HG03521 (cell line): Measurements from ENCODE around the gene DDA1.
"Not testable (repeated sequence)": the region's sequence is repeated elsewhere in the genome, so short reads cannot be mapped to it uniquely, and the experiment has no call there.

Experiments used
- ATAC-seq: cut with Tn5 transposase; IDR thresholded peaks from one replicate; pipeline ENCODE4 v1.9.1; 2021; ENCODE audit warnings: mild to moderate bottlenecking, moderate library complexity; ENCODE audit not compliant: unreplicated experiment

DDA1 gene

DNA sequence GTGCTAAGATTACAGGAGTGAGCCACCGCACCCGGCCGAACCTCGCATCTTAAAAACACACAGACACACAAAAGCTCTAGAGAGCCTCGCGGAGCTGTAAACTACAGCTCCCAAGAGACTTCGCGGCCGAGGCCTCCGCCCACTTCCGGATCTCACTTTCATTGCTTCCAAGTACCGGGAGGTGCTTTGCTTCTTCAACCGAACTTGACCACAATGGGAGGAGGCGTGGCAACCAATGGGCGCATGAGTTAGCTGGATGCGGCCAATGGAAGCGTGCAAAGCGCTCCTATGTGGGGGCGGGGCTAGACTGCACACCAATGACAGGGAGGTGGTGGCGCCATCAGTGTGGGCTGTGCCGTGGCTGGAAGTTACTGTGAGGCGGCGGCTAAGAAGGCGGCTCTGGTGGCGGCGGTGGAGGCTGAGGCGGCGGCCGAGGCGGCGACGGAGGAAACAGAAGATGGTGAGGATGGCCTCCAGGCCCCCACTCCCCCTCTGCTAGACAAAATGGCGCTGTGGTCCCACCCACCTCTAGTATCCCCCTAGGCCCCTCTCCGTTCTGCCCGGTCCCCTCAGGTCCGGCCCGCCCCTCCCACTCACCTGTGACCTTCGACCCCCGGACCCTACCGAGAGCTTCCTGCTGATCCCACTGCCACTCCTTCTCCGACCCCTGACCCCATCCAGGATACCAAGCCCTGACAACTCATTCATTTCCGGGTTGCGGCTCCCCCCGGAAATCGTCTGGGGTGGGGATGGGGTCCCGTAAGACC, at the start of gene DDA1:
TSS of gene DDA1 (plus strand) at position 366 of the 767 bp plus-strand sequence. CDS start at position 458, 92 bp downstream.
- peak; percentile 54 for ATAC-seq

- no peak for ATAC-seq
Observed at GRCh38 chr19:17259934-17260333, 49.4 kb upstream of the DDA1 start.

GRCh38 chr19:17260842-17261325, 48.5 kb upstream of the DDA1 start:
- no peak for ATAC-seq

DNA sequence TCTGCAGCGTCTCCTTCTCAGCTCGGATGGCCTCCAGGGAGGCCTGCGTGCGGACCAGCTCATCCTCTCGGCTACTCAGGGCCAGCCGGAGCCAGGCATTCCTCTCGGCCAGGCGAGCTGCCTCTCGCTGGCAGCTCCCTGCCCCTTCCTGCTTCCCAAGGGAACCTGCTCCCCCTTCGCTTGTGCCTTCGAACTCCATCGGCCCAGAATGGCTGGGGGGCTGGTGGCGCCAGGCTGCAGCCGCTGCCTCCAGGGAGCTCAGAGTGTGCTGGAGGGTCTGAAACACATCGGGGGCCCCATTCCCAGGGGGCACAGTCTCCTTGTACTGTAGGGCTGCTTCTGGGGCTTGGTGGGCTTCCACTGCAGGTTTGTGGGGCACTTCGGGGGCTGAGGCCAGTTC, 46.8 kb upstream of the DDA1 start:
- ATAC-seq = no peak

- no peak for ATAC-seq
Observed at GRCh38 chr19:17263712-17264640, 45.4 kb upstream of the DDA1 start.

DNA sequence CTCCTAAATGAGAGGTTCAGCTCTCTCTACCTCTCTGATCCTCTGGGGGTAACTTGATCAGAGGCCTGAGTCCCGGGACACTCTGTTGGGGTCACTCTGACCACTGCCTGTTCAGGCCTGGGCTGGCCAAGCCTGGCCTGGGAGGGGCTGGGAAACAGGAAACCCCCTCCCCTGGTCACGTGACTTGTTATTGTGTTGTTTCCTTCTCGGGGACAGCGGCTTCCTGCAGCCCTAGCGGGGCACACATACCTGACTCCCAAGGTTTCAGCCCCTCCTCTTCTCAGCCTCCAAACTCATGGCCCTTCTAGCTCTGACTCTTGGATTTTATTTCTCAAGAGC, 44.8 kb upstream of the DDA1 start, which contains the start of gene USHBP1:
TSS of gene USHBP1 (minus strand) at position 105 of the 339 bp plus-strand sequence. CDS start 446 bp downstream, outside the sequence.
- no peak for ATAC-seq

- ATAC-seq = no peak
Observed at GRCh38 chr19:17266026-17266425, 43.3 kb upstream of the DDA1 start.

DNA sequence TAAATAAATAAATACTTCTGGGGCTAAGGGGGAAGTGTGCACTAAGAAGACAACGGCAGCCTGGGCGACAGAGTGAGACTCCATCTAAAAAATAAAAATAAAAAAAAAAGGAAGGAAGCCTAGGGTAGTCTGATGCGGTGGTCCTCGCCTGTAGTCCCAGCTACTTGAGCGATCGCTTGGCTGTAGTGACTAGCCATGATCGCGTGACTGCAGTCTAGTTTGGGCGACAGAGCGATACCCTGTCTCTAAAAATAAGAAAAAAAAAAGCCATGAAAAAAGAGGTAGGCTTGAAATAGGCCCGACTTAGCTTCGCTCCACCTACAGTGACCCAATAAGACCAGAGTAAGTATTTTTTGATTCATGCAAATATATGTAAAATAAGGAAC, 42.8 kb upstream of the DDA1 start:
- ATAC-seq = no peak

- peak; percentile 87 for ATAC-seq
Observed at GRCh38 chr19:17266975-17267788, 42.2 kb upstream of the DDA1 start, which contains the start of gene BABAM1. Gene BABAM1 (plus strand): TSS chr19:17267443. CDS start chr19:17268807, 1,364 bp downstream.

DNA sequence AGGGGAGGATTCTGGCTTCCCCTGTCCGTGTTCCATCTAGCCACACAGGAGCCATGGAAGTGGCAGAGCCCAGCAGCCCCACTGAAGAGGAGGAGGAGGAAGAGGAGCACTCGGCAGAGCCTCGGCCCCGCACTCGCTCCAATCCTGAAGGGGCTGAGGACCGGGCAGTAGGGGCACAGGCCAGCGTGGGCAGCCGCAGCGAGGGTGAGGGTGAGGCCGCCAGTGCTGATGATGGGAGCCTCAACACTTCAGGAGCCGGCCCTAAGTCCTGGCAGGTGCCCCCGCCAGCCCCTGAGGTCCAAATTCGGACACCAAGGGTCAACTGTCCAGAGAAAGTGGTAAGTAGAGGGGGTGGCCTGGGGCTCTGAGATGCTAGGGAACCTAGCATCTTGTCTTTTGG, 40.6 kb upstream of the DDA1 start:
- ATAC-seq = no peak

GRCh38 chr19:17274892-17275291, 34.5 kb upstream of the DDA1 start:
- ATAC-seq = not testable (repeated sequence)

DNA sequence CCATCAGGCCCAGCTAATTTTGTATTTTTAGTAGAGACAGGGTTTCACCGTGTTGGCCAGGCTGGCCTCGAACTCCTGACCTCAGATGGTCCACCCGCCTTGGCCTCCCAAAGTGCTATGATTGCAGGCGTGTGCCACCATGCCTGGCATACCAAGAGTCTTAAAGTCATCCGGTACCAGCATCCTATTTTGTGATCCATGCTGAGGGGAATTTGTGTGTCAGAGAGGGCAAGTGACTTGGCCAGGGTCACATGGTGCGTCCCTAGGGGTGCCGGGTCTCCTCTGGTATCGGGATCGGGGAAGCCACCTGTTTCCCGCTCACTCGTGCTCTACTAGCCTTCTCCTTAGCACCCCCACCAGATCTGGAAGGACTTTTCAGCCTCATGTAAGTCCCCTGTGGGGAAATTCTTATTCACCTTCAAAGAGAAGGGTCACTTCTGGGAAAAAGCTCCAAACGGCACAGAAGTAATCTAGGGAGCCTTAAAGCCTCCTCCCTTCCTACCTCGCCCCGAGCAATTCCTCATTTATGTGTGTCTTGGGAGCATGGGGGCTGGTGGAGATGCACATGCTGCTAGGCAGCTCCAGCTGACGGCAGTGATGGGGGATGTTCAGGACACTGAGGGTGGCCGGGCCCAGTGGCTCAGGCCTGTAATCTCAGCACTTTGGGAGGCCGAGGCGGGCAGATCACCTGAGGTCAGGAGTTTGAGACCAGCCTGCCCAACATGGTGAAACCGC, 33.8 kb upstream of the DDA1 start:
- ATAC-seq = no peak

- ATAC-seq = no peak
Observed at GRCh38 chr19:17279436-17279835, 29.9 kb upstream of the DDA1 start.

DNA sequence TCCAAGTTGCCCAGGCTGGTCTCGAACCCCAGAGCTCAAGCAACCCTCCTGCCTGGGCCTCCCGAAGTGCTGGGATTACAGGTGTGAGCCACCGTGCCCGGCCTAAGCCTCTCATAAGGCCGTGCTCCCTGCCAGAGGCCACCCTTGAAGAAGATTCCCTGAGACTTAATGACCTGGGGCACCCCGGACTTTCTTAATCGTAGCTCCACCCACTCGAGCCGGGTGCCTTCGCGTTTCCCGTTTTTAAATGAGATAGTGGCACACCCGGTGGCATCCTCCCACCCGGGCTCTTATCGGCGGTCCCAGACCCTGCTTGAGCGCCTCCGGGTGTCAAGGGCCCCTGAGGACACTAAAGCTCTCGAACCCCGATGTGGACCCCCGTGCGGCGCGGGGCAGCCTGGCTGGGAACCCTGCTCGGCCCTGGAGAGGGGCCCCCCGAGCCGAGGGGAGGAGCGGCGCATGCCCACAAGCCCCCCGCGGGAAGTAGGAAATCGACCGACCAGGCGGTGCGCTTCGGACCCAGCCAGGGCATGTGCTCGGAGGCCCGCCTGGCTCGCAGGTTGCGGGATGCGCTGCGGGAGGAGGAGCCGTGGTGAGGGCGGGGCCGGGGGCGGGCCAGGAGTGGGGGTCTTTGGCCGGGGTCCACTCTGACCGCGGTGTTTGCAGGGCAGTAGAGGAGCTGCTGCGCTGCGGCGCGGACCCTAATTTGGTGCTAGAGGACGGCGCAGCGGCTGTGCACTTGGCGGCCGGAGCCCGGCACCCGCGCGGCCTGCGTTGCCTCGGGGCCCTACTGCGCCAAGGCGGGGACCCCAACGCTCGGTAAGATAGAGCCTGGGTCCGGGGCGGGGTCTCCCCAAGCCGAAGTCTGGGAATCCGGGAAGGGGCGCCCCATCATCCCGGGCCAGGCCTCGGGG, 27.7 kb upstream of the DDA1 start, which contains the start of gene ANKLE1:
TSS of gene ANKLE1 (plus strand) at position 511 of the 914 bp plus-strand sequence. CDS start at position 531, 20 bp downstream.
- no peak for ATAC-seq

- ATAC-seq = peak; percentile 72
Observed at GRCh38 chr19:17282488-17283125, 26.8 kb upstream of the DDA1 start.

- no peak for ATAC-seq
Observed at GRCh38 chr19:17283504-17283996, 25.8 kb upstream of the DDA1 start.

DNA sequence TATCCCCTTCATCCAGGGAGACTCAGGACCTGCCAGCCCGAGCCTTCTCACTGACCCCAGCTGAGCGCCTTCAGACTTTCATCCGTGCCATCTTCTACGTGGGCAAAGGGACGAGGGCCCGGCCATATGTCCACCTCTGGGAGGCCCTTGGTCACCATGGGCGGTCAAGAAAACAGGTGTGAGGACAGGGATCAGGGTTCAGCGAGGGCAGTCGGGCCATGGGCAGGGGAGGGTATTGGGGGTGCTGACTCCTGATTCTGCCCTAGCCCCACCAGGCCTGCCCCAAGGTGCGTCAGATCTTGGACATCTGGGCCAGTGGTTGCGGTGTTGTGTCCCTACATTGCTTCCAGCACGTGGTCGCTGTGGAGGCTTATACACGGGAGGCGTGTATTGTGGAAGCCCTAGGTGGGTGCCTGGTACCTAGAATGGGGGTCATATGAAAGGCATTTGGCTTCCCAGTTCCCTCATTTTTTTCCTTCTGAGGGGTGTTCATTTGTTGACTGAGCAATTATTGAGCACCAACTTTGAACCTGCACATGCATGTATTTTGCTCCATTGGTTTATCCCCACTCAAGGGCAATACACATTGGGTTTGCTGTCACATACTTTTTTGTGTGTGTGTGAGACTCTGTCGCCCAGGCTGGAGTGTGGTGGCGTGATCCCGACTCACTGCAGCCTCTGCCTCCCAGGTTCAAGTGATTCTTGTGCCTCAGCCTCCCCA, 23.8 kb upstream of the DDA1 start:
- ATAC-seq = no peak

DNA sequence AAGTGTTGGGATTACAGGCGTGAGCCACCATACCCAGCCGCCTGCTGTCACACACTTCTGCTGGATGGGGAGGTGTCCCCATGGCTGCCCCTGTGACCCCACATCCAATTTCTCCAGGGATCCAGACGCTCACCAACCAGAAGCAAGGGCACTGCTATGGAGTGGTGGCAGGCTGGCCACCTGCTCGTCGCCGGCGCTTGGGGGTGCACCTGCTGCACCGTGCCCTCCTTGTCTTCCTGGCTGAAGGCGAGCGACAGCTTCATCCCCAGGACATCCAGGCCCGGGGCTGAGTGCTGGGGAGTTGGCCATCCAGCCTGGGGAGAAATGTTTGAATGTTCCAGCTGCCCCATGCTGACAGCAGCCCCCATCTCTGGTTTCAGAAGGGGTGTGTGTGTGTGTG, 23.1 kb upstream of the DDA1 start:
- ATAC-seq = no peak
